ENCODE results near the gene CTXN1.
"Not testable (repeated sequence)": the region's sequence is repeated elsewhere in the genome, so short reads cannot be mapped to it uniquely, and the experiment has no call there.

CTXN1 gene

DNA sequence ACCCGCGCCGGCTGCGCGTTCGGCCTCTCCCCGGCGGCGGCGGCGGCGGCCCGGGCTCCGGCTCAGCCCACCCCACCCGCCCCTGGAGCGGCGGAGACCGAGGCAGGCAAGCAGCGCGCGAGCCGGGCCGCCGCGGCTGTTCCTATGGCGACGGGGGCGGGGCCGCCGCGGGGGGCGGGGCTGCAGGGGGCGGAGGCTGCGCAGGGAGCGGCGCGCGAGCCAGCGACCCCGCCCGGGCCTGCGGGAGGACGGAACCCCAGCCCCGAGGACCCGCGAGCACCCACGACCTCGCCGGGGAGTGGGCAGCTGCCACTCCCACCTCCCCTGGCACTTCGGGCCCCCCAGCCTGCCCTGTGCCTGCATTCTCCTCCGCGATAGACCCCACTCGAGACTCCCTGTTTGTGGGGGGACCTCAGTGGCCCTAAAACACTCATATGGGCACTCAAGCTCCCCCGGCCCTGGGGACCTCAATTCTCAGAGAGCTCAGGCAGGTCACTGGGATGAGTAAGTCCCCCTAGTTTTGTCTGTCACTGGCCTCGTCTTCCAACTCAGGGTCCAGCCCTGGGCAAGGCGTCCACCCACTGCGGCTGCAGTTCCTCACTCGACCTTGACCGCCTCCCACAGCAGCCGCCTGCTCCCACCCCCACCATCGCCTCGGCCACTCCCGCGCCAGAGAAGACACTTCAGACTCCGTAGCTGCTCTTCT, at the start of gene CTXN1:
CTXN1 (minus strand) TSS at position 115 of the 706 bp plus-strand sequence. CDS start 597 bp downstream, outside the sequence.
- DNase-seq (ENCODE audit: low spot score), result peak; percentile 62

DNA sequence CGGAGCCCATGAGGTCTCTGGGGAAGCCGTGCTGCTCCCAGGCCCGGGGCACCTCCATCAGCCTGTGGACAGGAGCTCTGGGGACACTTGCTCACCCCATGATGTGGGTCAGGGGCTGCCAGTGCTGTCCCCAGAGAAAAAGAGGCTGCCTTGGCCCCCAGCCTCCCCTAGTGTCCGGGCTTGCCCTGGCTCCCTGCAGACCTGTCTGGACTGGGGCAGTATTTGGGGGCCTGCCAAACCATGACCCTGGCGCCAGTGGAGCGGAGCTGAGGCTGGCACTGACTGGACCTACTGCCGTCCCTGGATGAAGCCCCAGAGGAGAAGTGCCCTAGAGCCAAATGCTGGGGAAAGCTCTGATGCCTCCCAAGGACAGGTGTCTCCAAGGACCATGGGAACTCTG, 49.1 kb upstream of the CTXN1 start:
- peak; percentile 74 for DNase-seq (ENCODE audit: low spot score)

DNA sequence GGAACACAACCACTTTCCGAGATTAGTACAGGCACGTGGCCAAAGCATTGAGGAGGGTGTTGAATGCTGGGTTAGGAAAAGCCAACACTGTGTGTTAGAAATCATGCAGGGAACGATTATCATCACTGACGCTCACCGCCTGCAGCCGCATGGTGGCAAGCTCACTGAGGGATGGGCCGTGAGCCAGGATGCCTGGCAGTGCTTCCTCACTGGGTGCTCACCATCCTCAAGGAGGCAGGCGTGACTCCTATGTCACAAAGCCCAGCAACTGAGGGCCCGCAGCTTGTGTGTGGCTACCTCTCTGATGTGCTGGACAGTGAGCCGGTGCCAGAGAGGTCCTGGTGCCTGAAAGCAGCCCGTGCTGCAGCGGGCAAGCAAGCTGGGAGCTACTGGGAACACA, 47.9 kb upstream of the CTXN1 start:
- peak; percentile 87 for DNase-seq (ENCODE audit: low spot score)

DNA sequence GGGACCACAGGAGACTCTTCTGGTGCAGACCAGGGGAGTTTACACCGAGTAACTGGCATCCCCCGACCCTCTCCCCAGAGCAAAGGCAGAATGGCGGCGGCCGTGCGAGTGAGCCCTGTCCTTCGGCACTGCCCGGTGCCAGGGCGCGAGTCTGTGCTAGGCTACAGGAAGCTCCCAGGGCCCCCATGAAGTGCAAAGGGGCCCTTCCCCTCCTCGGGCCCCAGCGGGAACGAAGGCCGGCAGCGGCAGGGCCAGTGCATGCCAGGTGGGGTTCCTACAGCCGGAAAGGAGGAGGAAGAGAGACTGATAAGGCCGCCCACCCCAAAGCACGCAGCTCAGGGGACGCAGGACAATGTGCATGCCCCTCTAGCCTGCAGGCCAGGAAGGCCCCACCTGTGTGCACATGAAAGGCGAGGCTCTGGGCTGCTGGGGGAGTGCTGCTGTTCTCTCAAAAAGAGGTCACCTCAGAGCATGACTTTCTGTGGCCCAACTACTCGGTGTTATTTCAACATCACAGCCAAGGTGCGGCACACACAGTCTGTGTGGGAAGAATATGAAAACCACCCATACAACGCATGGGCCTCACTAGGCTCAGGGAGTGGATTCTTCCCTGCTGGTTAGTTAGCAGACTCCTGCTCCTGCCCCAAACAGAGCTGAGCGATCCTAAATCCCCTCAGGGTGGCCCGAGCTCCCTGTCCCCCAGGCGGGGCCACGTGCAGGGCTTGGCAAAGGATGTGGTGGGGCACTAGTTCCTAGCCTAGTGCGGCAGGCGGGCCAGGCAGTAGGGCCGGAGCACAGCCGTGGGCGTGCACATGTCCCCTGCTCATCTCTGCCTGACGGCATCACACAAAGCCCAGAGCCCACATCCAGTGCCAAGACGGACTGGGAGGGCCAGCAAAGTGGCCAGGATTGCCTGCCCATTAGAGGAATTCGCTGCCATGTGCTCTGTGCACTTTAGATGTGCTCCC, 45.9 kb upstream of the CTXN1 start:
- peak; percentile 27 for DNase-seq (ENCODE audit: low spot score)

DNA sequence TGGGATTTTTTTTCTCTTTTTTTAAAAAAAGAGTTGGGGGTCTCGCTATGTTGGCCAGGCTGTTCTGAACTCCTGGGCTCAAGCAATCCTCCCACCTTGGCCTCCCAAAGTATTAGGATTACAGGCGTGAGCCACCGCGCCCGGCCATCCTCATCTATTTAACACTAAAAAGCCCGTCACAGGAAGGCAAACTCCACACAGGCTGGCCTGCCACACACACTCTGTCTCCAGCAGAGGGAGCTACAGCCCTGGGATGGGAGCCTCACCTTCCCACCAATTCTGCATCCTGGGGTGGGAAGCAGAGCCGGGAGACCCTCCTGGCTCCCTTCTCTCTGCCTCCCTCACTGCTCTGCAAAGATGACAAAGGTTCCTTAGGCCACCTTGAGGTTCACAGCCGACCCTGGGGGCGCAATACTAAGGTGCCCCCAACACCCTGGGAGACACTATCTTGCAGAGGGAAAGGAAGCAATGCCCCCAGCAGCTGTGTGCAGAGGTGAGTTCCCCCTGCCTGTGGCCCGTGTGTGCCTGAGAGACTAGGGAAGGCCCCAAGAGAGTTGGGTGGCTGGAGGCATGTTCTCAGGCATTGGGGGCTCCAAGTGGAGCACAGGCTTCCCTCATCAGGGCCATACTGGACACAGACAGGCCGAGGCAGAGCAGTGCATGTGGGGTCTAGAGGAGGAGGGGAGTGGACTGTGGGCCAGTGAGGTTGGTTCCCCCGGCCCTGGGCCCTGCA, 44.9 kb upstream of the CTXN1 start:
- DNase-seq (ENCODE audit: low spot score), result peak; percentile 49

DNA sequence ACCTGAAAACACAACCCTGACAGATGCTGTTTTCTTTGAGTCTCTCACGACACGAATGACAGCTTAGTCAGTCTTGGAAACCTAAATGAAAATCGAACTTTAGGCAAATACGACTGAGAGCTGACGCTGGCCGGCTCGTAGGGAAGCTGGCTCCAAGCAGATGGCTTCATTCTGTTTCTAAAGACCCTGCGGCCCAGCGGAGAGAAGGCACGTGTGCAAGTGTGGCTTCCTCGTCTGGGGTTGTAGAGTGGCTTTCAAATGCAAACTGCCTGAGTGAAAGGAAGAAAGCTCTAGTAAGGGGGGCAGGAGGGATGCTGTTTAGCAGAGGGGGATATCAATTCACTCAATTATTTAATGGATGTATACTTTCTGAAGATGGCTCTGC, 43.6 kb upstream of the CTXN1 start:
- DNase-seq (ENCODE audit: low spot score), result no peak

DNA sequence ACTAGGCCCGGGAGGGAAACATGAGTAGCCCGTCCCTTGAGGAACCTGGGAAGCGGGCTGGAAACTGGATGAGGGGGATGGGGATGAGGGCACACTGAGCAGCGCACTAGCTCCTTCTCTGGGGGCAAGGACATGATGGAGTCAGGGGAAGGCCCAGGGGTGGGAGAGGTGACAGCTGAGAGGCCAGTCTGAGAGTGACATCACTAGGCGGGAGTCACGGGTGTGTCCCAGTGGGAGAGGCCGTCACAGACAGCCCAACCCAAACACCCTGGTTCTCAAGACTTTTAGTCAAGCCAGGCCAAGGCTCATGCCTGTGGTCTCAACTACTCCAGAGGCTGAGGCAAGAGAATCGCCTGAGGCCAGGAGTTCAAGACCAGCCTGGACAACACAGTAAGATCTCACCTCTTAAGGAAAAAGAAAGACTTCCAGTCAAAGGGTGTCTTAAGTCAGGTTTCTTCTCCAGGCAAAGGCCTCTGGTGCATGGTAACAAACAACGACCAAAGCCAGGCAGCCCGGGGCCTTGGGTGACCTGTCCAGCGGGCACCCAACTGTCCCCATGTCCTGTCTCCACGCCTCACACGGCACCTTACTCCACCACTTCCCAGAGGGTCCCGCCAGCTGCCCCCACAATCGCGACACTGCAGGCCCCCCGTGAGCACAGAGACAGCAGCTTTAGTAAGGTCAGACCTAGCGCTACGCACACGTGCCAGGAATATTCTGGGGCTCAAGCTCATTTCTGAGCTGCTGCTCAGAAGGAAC, 43.0 kb upstream of the CTXN1 start:
- no peak for DNase-seq (ENCODE audit: low spot score)

DNA sequence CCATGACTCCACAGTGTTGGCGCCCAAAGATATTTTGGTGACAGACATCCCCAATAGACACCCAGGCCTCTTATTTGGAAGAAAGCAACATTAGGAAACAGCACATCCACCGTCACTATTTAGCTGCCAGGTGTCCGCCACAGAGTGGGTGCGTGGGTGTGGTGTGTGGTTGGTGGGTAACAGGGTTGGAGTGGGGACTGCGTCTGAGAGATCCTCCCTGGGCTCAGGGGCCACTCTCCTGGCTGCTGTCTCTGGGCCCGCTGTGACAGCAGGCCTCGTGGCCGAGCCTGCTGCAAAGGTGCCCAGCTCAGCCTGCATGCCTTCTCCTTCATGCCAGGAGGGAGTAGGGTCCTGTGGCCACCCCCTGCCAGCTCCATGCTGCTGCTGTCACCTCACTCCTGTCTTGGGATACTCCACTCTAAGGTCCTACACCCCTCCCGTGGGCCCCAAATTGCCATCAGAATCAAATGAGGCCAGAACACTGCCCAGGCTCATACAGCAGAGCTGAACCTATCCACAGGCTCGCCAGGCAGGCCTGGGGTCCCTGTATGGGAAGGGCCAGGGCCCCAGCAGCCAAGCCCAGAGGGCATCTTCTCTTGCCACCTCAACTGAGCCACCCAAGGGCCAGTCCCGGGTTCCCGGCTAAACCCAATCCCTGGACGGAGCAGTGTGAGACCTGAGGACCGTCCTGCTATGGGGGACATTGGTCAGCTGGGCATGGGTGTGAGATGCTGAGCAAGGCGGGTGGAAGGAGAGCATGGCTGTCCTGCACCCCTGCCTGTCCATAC, 42.3 kb upstream of the CTXN1 start:
- DNase-seq (ENCODE audit: low spot score), result no peak

DNA sequence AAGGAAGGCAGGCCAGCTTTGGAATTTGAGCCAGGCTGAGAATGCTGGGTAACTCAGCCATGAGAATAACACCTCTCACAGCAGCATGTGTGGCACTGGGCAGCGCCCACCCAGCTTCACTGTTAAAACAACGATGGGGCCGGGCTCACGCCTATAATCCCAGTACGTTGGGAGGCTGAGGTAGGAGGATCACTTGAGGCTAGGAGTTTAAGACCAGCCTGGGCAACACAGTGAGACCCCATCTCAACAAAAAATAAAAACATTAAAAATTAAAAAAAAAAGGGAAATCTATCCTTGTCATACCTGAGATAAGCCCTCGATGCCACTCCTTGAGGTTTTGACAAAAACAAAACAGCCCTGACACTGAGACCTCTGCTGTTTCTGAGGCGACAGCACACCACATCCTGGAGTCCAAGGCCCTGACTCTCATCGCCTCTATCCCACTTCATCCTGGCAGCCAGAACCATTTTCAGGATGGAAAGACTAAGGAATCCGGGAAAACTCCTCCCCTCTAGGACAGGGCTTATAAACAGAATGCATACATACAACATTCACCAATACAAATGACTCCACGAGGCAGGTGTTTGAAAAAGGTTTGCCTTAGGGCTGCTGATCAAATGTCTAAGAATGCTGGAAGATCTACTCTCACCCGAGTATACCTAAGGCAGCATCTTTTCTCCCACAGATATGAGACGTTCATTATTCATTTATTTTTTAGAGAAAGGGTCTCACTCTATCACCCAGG, 40.2 kb upstream of the CTXN1 start:
- no peak for DNase-seq (ENCODE audit: low spot score)

DNA sequence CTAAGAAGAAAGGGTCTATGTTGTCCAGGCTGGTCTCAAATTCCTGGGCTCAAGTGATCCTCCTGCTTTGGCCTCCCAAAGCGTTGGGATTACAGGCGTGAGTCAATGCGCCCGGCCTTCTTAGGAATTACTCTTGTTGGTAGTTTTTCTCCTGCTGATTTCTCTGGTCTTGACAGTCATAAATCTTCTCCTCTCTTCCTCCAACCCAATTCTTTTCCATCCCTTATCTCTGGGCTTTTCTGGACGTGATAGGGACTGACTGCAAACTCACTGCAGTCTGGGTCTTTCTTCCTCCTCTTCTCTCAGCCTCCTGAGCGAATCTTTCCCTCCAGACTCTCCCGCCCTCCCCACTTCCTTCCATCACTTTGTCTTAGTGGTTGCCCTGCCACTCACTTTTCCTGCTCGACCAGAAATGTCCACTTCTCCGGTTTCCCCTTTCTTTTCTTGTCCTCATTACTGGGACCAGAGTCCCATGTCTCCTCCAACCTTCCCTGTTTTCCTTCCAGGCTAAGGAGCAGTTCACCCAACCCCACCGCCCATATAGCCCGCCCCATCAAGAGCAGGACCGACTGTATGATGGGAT, 39.4 kb upstream of the CTXN1 start:
- no peak for DNase-seq (ENCODE audit: low spot score)

DNA sequence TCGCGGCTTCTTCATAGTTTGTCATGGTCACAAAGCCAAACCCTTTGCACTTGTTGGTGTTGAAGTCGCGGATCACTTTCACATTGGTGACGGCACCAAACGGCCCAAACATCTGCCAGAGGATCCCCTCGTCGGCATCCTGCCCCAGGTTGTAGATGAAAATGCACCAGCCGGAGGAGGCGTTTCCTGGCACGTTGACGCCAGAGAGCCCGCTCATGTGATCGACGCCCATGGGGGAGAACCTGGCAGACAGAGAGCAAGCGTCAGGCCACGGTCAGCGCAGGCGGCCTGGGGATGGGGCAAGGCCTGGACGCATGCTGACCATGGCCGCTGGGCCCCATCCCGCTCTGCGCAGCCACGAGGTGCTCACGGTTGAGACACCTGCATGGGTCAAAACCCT, 37.6 kb upstream of the CTXN1 start:
- no peak for DNase-seq (ENCODE audit: low spot score)

DNA sequence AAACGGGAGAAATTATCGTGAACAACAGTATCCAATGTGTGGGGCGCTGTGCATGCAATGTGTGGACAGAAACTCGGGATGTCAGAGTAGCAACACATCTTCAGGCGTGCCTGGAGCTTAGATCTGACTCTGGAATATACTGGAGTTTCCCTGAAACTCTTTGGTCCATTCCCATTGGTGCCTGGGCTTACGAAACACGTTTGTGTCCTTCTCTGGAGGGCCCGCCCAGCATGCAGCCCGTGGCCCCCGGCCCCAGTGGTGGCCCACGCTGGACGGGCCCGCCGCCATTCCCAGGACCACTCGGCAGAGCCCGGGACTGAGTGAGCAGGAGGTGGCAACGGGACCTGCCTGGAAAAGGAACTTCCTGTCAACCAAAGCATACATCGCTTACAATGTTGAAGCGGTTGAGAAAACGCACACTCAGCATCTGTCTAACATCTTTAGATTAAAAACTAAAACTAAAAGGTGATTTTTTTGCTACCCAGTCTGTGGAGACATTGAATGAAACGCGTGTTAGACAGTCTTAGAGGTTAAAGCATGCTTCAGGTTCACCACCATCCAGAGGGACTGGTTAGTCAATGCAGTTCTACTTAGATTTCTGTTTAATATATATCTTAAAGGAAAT, 36.8 kb upstream of the CTXN1 start:
- DNase-seq (ENCODE audit: low spot score), result no peak

DNA sequence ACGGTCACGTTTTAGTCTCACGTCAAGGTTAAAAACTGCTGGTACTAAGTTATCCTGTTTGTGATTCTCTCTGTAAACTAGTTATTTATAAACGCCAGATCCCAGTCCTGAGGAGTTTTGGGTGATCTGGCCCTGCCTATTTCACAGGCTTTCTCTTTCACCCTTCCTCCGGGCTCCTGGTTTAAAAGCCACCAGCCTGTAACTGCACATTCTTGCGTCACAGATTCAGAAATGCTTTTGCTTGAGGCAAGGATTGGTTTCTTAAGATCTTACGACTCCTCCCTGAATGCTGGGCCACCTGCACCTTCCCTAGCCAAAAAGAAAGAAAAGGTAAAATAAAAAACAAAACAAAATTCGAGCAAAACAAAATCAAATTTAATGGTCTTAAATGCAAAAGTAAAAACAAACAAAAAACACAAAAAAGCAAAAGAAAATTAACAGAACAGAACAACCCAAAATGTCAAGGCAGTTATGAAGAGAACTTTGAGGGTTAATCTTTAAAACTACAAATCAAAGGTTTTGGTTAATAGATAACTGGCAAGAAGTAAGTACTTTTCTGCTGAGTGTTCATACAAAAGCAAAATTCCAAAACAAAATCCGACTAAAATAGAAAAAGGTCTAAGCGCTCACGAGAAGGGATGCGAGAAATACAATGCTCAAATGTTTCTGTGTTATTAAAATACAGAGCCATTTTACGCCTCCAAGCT, 36.1 kb upstream of the CTXN1 start:
- DNase-seq (ENCODE audit: low spot score), result no peak

DNA sequence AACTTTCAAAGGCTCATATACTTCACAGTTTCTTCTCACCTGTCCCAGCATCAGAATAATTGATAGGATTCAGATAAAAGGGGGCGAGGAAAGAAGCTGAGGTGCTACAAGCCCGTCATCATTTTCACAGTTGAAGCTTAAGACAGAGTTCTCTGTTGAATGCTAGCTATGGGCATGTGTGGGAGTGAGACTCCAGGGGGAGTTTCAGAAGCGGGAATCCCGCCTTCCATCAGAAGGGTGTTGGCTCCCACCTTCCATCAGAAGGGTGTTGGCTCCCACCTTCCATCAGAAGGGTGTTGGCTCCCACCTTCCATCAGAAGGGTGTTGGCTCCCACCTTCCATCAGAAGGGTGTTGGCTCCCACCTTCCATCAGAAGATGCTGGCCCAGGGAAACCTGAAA, 35.1 kb upstream of the CTXN1 start:
- not testable (repeated sequence) for DNase-seq (ENCODE audit: low spot score)

DNA sequence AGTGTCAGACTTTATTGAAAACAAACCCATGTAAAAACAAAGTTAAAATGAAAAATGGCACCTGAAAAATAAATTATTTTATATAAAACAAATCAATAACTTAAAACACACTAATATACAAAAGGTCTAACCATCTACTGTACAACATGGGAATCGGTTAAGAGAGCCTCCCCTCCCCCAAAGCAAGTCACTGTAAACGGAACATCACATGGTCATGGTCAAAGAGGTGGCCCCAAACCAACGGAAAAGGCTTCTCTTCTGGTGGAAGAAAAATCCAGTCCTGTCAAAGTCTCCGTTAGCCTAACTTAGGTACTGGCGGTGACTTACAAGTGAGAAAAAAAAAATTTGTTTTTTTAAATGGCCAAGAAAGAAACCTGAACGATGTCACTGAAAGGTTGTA, 33.3 kb upstream of the CTXN1 start:
- DNase-seq (ENCODE audit: low spot score), result no peak

DNA sequence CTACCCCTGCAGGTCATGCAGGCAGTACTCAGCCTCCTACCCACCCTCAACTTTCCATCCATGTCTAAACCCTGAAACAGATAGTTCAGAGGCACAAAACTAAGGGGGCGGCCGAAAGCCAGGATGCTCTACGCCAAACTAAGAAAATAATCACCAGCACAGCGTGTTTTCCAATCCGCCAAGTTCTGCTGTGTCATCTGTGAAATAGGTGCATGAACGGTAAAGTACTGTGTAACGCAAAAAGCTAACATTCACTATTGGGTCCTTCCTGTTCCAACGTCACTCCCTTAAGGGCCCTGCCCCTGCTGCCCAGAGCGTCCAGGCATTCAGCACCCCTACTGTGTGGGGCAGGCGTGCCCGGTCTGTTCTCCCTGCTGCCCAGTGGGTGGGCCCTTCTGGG, 29.8 kb upstream of the CTXN1 start:
- no peak for DNase-seq (ENCODE audit: low spot score)

DNA sequence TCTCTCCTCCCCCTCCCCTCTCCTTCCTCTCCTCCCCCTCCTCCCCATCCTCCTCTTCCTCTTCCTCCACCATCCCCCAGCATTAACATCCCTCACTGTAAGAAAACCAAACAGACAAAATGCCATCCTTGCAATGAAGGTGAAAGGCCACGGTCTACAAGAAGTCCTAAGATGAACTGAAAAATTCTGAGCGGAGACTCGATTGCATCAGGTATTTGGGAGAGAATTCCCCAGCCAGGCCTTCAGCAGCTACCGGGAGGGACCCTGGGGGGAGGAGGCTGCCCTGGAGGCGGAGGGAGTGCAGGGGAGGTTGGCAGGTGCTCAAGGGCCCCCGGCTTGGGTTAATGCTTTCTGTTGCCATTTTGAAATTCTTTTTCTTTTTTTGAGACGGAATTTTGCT, 27.6 kb upstream of the CTXN1 start:
- DNase-seq (ENCODE audit: low spot score), result no peak

DNA sequence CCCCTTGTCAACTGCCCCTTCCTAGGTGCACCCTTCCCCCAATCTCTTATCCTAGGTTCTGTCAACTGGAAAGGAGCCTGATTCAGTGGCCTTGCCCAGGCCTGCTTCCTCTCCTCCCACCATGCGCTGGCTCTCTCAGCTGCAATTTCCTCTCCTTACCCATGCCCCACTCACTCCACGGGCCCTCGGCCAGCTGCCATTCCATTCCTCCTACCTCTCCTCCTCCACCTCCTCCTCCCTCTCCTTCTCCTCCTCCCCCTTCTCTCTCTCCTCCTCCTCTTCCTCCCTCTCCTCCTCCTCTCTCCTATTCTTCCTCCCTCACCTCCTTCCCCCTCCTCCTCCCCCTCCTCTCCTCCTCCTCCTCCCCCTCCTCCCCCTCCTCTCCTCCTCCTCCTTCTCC, 27.1 kb upstream of the CTXN1 start:
- no peak for DNase-seq (ENCODE audit: low spot score)

DNA sequence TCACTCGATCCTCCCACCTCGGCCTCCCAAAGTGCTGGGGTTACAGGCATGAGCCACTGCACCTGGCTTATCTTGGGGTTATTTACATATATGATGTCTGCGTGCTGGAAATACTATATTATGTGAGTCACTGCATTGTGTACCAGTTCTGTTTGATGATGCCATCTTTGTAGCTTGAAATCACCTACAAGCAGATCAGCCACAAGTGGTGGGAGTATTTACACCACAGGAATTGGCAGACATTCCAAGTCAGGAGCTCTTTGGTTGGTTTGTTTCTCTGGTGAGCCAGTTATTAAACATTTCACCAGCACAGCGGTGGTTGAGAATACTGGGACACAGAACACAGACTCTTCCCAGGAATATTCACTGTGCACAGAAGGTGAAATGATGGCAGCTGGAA, 22.0 kb upstream of the CTXN1 start:
- DNase-seq (ENCODE audit: low spot score), result peak; percentile 35
